NCI-H1105 (cell line): ENCODE measurements around the gene MAP2K1.
"Not testable (repeated sequence)": the region's sequence is repeated elsewhere in the genome, so short reads cannot be mapped to it uniquely, and the experiment has no call there.

Experiments used
- DNase-seq: peaks from one replicate; lab custom pipeline; 2025; lab: John Stamatoyannopoulos, UW

Gene MAP2K1

GRCh38 chr15:66386204-66387123, at the start of gene MAP2K1:
MAP2K1 (plus strand) TSS chr15:66386912; CDS start chr15:66387348, 436 bp downstream.
- peak; percentile 100 for DNase-seq

GRCh38 chr15:66348530-66348929, 38.2 kb upstream of the MAP2K1 start:
- DNase-seq = not testable (repeated sequence)

- no peak for DNase-seq
Measured at GRCh38 chr15:66356077-66356358, 30.7 kb upstream of the MAP2K1 start.

- DNase-seq = peak; percentile 98
Measured at GRCh38 chr15:66356359-66357236, 30.1 kb upstream of the MAP2K1 start, which contains the start of gene TIPIN. TIPIN (minus strand) TSS chr15:66356685; CDS start chr15:66352947, 3,738 bp downstream.

- no peak for DNase-seq
Measured at GRCh38 chr15:66359740-66360139, 27.0 kb upstream of the MAP2K1 start.

- not testable (repeated sequence) for DNase-seq
Measured at GRCh38 chr15:66361745-66362460, 24.8 kb upstream of the MAP2K1 start.

GRCh38 chr15:66362776-66363175, 23.9 kb upstream of the MAP2K1 start:
- no peak for DNase-seq

- no peak for DNase-seq
Measured at GRCh38 chr15:66364944-66365528, 21.7 kb upstream of the MAP2K1 start.

- no peak for DNase-seq
Measured at GRCh38 chr15:66369773-66370651, 16.7 kb upstream of the MAP2K1 start.

GRCh38 chr15:66374179-66374578, 12.5 kb upstream of the MAP2K1 start:
- DNase-seq = no peak

- DNase-seq = no peak
Measured at GRCh38 chr15:66378814-66379430, 7.8 kb upstream of the MAP2K1 start.

GRCh38 chr15:66381376-66381775, 5.3 kb upstream of the MAP2K1 start:
- not testable (repeated sequence) for DNase-seq

GRCh38 chr15:66387163-66388042, 691 bp downstream of the MAP2K1 start:
- DNase-seq = peak; percentile 37

GRCh38 chr15:66388043-66388363, 1.3 kb downstream of the MAP2K1 start:
- no peak for DNase-seq

GRCh38 chr15:66388576-66388975, 1.9 kb downstream of the MAP2K1 start:
- DNase-seq = no peak

- no peak for DNase-seq
Measured at GRCh38 chr15:66389098-66389858, 2.6 kb downstream of the MAP2K1 start.

GRCh38 chr15:66389859-66390381, 3.2 kb downstream of the MAP2K1 start:
- DNase-seq = no peak

- no peak for DNase-seq
Measured at GRCh38 chr15:66390678-66391077, 4.0 kb downstream of the MAP2K1 start.
